Thoracic aorta (tissue), 2 donors: ENCODE data around the gene AHRR. TPM values are rescaled to one million over a fixed set of nuclear protein-coding genes. Genes with fewer than 3 reads are reported as not detected.

Experiments
- ATAC-seq: fragments of 150-250 bp; one replicate; pipeline ENCODE4 v1.8.0; 2017; ENCODE audit warnings: low read depth; ENCODE audit not compliant: insufficient number of reproducible peaks, low FRiP score
- DNase-seq: peaks from one replicate; pipeline ENCODE4 v3.0.0-alpha.2; 2020; ENCODE audit warnings: low spot score
- H3K27ac ChIP-seq, 2 donors: fragments of 200-600 bp; sonication (generic); 1 replicate in 1 of 2; 2 replicates in 1 of 2; pipeline ENCODE4 v1.5.1; 2016; ENCODE audit warnings: mild to moderate bottlenecking in 2 of 2, moderate library complexity in 2 of 2
- H3K27me3 ChIP-seq: fragments of 200-600 bp; sonication (generic); replicated peaks from 2 replicates; pipeline ENCODE4 v1.6.0; 2016; ENCODE audit warnings: mild to moderate bottlenecking; ENCODE audit not compliant: insufficient read depth
- H3K36me3 ChIP-seq: fragments of 200-600 bp; sonication (generic); one replicate; pipeline ENCODE4 v1.5.1; 2016
- H3K4me1 ChIP-seq, 2 donors: fragments of 200-600 bp; sonication (generic); 1 replicate in 1 of 2; 2 replicates in 1 of 2; pipeline versions ENCODE4 v1.5.1 to v1.6.0; 2016; ENCODE audit warnings: low read depth in 2 of 2, mild to moderate bottlenecking in 1 of 2; ENCODE audit not compliant: control insufficient read depth in 1 of 2
- H3K4me3 ChIP-seq: fragments of 200-600 bp; sonication (generic); 2 replicates; pipeline ENCODE4 v1.5.1; 2016; ENCODE audit warnings: mild to moderate bottlenecking
- H3K9me3 ChIP-seq: fragments of 200-600 bp; sonication (generic); 2 replicates; pipeline ENCODE4 v1.5.1; 2016
- total RNA-seq, 2 donors: library from RNA; depleted of rRNA; stranded (reverse); fragments of >200 nt; gene quantifications; one replicate each; pipeline versions ENCODE4 v1.1.0 to v1.2.3, GENCODE V29; 2016
- TF ChIP-seq, protein P1 (sequence below): fragments of 200-600 bp; sonication (generic); IDR thresholded peaks from one replicate; pipeline ENCODE4 v1.5.1; 2019; ENCODE audit warnings: antibody characterized with exemption

The AHRR gene
- total RNA-seq, 2 donors from 2014 or later = 0.85 to 3.1 TPM

DNA sequence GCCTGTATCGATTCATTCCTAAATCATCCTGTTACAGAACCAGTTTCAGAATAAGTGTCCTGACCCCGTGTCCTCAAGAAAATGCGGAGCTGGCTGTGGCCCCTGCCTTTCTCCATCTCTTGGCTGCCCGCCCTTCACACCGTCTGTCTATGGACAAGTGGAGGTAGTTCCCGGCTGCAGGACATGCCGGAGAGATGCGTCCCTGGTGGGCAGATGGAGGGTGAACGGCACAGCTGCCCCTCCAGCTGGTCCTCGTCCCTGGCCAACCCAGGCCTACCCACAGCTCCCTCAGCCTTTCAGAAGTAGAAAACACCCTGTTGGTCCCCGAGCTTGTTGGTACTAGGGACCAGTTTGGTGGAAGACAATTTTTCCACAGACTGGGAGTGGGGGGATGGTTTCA lies 106.7 kb downstream of the AHRR start:
- Histone ChIP-seq H3K9me3 (no peaks in the 10 kb centered on the region), H3K27me3 (no peaks in the 10 kb centered on the region), H3K4me3 (no peak overlapping the region), H3K36me3 (no peaks in the 10 kb centered on the region), H3K4me1 (no peaks in the 10 kb centered on the region), H3K27ac (no peak overlapping the region)
- TF ChIP-seq, protein P1, sequence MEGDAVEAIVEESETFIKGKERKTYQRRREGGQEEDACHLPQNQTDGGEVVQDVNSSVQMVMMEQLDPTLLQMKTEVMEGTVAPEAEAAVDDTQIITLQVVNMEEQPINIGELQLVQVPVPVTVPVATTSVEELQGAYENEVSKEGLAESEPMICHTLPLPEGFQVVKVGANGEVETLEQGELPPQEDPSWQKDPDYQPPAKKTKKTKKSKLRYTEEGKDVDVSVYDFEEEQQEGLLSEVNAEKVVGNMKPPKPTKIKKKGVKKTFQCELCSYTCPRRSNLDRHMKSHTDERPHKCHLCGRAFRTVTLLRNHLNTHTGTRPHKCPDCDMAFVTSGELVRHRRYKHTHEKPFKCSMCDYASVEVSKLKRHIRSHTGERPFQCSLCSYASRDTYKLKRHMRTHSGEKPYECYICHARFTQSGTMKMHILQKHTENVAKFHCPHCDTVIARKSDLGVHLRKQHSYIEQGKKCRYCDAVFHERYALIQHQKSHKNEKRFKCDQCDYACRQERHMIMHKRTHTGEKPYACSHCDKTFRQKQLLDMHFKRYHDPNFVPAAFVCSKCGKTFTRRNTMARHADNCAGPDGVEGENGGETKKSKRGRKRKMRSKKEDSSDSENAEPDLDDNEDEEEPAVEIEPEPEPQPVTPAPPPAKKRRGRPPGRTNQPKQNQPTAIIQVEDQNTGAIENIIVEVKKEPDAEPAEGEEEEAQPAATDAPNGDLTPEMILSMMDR = no peak
- DNase-seq = no peak
- ATAC-seq = no peak

DNA sequence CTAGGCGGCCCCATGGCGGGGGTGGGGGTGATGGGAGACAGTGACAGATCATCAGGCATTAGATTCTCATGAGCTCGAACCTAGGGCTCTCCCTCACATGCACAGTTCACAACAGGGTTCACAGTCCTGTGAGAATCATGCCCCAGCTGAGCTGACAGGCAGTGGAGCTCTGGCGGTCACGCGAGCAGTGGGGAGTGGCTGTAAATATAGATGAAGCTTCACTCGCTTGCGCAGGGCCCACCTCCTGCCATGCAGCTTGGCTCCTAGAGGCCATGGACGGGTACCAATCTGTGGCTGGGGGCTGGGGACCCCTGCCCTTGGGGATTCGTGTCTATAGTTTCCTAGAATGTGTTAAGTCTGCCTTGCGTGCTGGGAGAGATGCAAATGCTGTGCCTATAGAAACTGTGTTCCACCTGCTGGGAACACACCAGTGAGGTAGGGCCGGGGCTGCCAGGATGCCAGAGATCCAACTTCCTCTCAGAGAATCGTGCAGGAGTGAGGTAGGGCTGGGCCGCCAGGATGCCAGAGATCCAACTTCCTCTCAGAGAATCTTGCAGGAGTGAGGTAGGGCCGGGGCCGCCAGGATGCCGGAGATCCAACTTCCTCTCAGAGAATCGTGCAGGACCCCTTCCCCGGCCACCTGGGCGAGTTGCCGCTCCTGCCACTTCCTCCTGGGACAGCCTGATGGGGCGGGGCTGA lies 107.4 kb downstream of the AHRR start:
- no peak for DNase-seq
- ATAC-seq = no peak

DNA sequence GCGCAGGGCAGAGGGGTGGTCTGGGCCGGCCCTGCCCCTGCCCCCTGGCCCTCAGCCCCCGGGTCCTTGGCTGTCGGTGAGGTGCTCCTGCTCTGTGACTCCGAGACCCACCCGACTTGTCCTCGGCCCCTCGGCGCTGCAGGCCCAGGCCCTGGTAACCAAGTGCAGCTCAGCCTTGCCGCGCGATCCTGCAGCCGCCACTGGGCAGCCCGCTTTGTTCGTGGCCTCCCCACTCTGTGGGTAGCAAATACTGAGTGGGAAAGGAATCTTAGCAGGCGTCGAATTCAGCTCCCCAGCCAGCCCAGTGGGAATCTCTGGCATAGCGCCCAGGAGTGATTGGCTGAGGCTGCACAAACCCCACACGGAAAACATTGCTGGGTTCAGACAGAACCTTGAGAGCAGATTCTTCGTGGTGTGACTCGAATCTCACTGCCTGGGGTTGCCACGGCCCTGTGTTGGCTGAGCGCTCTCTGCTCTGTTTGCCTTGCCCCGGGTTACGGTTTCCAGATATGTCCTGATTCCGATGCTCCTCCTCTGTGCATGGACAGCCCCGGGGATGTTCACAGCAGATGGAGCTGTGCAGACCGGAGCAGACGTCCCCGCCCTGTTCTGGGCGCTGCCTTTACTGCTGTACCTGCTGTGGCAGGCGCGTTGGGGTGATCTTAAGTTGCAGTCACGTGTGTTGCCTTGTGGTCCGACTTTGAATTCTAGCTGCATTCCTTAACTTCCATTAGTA lies 108.1 kb downstream of the AHRR start:
- TF ChIP-seq, protein P1 = no peak
- H3K36me3 ChIP-seq = no peaks in the 10 kb centered on the region
- no peaks in the 10 kb centered on the region for H3K4me1 ChIP-seq
- H3K27me3 ChIP-seq = no peaks in the 10 kb centered on the region
- ATAC-seq (no peak), DNase-seq (no peak)
- H3K9me3 ChIP-seq = no peaks in the 10 kb centered on the region
- H3K27ac ChIP-seq = no peak overlapping the region
- no peak overlapping the region for H3K4me3 ChIP-seq

More for the DNA sequence above, 107.4 kb downstream of the AHRR start:
- no peak overlapping the region for H3K4me3 ChIP-seq
- H3K27me3 ChIP-seq = no peaks in the 10 kb centered on the region
- H3K36me3 ChIP-seq = no peaks in the 10 kb centered on the region
- TF ChIP-seq, protein P1 = no peak
- no peak overlapping the region for H3K27ac ChIP-seq
- H3K9me3 ChIP-seq = no peaks in the 10 kb centered on the region
- no peaks in the 10 kb centered on the region for H3K4me1 ChIP-seq

DNA sequence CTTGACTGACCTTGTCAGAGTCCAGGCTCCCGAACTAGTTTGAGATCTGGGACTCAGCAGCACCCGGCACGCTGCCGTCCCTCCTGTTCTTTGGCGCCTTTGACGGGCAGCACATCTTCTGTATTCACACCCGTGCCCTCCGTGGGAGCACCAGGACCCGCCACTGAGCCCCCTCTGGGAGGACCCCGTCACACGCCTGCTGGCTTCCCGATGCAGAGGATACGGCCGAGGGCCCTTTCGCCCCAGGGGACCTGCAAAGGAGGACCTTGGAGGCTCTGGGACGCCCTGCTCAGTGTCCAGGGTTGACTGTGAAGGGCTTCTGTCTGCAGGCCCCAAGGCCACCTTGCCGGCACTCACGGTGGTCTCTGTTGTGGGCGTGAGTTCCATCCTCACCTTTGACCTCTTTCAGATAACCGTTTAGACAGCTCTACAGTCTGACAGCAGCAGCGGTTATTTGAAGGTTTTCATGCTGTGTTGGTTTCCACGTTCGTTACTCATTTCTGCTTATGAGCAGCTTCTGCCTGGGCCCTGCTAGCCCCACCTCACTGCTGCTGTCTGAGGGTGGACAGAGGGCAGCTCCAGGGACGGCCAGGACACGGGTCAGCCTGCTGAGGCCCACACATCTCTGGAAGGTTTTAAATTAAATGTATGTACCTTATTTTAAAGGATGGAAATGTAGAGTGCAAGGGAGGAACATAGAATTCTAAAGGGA lies 108.9 kb downstream of the AHRR start:
- TF ChIP-seq, protein P1 = no peak
- no peak for DNase-seq
- Histone ChIP-seq H3K4me3 (no peak overlapping the region), H3K9me3 (no peaks in the 10 kb centered on the region), H3K27me3 (no peaks in the 10 kb centered on the region), H3K27ac (no peak overlapping the region), H3K36me3 (no peaks in the 10 kb centered on the region), H3K4me1 (no peaks in the 10 kb centered on the region)
- ATAC-seq = no peak
